HG03378 (cell line): ENCODE data around the gene MYO1D.

ENCODE experiments used
- ATAC-seq: cut with Tn5 transposase; IDR thresholded peaks from one replicate; pipeline ENCODE4 v1.9.1; 2021; ENCODE audit warnings: mild to moderate bottlenecking, moderate library complexity; ENCODE audit not compliant: unreplicated experiment

MYO1D gene

DNA sequence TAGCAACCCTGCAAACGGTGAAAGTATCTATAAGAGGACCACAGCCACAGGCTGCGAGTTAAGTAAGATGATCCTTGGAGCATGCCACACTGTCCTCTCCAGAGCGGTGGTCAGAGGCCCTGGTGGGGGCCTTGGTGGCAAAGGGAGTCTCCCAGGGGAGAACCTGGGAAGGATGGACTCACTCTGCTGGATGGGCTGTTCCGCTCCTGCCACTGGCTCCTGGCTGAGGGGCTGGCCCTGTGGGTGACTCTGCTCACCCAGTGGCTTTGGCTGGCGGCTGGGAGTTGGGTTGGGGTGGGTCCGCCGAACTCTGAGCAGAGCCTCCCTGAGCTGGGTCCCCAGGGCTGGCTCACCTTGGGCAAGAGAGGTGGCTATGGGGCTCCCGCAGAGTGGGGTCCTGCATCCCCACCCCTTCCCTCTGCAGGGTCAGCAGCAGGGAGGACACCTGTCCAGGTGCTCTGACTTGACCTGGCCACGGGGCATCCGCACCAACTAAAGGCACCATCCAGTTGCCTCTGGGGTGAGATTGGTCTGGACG lies 382.9 kb downstream of the MYO1D start:
- ATAC-seq: no peak

DNA sequence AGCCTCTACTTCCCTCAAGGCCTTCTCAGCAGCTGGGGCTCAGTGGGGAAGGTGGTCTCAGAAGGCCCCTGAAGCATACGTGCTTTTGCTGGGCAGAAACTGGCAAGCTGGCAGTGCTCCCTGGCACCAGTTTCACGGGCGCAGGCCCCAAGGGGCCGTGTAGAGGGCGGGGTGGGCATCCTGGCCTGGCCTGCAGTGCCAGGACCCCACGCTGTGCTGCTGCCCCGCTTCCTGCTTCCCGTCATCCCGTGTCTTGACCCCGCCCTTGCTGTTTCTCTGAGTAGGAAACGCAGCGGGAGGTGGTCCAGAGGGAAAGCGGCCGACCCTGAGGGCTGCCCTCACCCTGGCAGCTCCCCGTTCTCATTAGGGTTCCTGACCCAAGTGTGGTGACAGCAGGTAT lies 383.4 kb downstream of the MYO1D start:
- no peak for ATAC-seq

DNA sequence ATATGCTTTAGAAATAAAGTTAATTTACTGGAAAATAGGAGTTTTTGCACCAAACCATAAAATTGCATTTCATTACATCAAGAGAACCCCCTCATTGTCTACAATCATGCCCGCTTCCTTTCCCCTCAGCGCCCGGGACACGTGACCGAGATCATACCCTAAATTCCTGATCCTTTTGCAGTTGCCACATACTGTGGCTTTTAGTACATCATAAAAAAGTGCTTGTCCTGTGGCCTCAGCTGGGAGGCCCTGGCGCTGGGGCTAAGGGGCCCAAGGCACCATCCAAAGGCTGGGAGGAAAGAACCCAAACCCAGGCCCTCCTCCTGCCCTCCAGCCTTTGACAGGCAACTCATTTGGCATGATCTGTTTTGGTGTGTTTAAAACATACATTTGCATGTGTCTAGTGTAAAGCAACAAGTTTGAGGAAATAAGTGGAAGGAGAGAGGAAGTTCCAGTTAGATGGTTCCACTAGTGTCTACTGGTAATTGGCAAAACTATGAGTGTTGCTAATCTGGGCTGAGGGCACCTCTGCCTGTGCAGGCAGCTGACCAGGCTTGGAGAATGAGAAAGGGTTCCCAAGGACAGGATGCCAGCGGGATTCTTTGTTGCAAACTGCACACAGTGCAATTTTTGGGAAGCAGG lies 384.2 kb downstream of the MYO1D start:
- ATAC-seq: no peak

DNA sequence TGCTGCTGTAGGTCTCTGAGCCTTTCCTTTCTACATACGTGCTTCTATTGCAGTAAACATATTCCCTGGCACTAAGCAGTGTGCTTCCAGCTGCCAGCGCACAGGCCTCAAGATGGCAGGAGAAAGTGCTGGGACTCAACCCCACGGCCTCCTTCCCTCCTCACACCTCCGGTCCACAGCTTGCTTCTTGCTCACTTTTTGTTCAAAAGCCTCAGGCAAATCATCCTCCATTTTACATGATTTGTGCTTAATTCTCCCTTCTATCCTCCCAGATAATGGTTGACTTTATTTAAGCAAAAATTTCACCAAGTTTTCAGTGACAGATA lies 384.7 kb downstream of the MYO1D start:
- ATAC-seq: no peak

DNA sequence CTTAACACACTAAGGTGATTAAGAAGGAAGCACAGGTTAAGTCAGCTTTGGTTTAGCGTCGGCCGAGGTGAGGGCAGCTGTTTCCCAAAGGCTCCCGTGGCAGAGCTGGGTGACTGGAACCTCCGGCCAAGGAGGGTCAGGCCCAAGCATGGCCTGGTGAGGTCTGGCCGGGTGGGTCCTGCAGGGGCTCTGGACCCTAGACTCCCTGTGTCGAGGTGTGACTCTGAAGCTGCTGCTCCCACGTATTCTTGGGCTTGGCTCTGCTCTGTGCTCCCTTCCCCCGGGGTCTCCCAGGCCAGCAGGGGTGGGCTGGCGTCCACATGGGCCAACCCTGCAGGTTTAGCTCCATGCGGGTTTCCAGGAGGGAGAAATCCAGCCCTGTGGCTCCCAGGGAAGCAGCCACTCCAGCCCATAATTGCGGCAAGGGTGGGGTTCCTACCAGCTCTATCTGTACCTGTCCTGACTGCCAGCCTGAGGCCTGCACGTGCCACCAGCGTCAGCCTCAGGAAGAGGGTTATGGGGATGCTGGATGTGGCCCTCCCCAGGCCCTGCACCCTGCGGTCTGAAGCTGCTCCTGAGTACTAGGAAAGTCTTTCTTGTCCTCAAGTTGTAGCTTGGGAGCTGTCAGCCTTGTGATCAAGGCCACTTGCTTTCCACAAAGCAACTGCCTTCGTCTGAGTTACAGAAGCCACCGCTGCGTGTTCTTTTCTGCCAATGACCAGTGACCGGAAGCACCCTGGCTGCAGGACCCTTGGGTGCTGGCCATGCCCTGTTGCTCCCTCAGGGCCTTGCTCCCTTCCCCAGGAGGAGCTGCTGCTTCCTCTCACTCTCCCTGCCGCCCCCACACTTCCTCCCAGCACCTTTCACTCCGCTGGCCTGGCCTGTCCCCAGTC lies 385.3 kb downstream of the MYO1D start:
- ATAC-seq: no peak

DNA sequence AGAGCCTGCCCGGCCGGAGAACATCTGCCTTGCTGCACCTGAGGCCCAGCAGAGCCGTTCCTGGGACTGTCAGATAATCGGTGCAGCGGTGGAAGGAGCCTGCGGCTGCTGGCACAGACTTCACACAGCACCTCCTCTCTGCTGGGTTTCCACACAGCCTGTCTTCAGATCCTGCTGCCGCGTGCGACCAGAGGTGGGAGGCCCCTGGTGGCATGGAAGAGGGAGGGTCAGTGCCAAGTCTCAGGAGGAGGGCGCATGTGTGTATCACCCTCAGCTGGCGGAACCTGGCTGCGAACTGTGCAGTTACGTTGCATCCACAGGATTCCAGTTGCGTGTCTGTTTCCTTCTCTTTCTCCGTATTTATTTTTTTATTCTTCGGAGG lies 386.8 kb downstream of the MYO1D start:
- ATAC-seq: no peak

DNA sequence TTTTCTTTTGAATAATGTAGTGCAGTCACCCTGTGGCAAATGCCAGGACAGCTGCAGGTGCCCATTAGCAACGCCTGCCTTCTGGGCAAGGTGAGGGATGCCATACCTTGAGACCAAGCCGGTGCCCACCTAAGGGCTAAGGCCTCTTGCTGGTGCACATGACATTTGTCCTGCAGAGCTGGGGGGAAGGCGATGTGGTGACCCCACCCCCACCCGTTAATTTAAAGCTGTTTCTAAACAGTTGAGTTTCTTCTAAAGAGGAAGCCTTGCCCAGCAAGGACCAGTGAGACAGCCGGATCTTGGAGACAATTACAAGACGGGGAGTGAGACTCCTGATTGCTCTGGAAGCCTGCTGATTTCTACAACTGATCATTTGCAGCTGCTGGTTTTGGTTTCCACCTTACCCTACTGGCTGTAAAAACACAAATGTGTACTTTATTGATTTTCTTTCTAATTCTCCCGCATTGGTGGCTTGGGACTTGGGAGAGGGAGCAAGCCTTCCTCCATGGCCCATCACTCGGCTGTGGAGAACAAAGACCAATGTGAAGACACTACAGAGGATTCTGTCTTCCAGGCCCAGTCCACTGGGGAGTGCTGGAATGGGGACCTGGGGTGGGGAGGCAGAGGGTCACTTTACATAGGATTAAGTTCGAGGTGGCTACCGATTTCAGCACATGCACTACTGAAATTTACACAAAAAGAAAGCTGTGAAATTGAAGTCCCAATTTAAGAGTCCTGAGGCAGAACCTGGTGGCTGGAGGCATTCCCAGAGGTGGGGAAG lies 387.4 kb downstream of the MYO1D start:
- no peak for ATAC-seq

DNA sequence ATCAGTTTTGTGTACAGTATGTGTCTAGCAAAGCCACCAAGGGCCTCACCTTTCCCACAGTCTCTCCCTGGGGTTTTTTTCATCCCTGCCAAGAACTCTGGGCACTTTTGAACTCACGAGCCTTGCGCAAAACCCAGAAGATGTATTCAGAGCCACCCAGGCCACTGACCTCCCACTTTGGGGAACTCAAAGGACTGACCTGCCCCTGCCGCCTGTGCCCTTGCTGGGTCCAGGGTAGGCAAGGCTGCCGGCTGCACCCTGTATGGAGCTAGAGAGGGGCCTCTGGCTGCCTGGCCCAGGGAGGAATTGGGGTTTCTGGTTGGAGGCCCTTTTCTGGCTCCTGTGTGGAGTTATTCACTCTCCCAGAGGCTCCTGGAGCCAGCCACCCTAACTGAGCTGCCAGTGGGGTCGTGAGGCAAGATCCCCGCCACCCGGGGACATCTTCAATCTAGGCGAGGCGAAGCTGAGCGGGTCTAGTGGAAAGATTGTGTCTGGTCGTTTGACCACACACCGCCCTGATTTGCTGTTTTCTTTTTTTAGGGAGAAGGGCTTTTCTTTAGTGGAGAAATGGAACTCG lies 388.2 kb downstream of the MYO1D start:
- ATAC-seq: no peak

DNA sequence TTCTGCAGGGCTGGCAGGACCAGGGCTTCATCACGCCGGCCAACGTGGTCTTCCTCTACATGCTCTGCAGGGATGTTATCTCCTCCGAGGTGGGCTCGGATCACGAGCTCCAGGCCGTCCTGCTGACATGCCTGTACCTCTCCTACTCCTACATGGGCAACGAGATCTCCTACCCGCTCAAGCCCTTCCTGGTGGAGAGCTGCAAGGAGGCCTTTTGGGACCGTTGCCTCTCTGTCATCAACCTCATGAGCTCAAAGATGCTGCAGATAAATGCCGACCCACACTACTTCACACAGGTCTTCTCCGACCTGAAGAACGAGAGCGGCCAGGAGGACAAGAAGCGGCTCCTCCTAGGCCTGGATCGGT lies 388.8 kb downstream of the MYO1D start:
- ATAC-seq: no peak

DNA sequence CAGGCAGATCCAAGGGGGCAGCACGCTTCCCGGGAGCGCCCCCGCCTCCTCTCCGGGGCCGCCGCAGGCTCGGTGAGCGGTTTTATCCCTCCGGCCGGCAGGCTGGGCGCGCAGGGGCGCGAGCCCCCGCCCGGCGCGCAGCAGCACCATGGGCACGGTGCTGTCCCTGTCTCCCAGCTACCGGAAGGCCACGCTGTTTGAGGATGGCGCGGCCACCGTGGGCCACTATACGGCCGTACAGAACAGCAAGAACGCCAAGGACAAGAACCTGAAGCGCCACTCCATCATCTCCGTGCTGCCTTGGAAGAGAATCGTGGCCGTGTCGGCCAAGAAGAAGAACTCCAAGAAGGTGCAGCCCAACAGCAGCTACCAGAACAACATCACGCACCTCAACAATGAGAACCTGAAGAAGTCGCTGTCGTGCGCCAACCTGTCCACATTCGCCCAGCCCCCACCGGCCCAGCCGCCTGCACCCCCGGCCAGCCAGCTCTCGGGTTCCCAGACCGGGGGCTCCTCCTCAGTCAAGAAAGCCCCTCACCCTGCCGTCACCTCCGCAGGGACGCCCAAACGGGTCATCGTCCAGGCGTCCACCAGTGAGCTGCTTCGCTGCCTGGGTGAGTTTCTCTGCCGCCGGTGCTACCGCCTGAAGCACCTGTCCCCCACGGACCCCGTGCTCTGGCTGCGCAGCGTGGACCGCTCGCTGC lies 389.3 kb downstream of the MYO1D start:
- no peak for ATAC-seq

DNA sequence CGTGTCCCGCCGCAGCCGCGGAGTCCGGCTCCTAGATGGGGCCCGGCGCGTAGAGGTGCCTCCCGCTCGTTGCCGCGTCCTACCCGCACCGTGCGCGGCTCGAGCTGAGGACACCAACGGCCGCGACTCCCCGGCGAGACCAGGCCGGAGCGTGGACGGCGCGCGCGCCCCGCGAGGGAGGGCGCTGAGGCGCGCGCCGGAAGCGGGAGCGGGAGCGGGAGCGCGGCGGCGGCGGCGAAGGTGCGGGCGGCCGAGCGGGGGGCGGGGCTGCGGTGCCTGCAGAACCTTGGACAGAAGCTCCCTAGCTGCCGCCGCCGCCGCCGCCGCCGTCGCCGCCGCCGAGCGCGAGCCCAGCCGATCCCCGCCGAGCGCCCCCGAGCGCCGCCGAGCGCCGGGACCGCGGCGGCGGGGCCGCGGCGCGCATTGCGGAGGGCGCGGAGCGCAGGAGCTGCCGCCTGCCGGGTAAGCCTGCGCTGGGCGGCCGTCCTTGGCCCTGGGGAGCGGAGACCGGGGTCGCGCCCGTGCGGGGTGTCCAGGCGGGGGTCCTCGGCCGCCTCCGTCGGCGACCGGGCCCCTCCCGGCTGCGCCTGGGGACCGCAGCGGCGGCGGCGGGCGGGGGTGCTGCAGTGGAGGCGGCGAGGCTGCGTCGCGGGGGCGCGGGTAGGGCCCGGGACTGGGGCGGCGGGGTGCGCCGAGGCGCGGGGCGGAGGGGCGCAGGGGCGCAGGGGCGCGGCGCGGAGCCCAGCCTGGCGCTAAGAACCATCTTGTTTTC lies 390.0 kb downstream of the MYO1D start, which contains the start of gene CDK5R1:
TSS of gene CDK5R1 (plus strand) at position 293 of the 772 bp plus-strand sequence. CDS start 628 bp downstream, outside the sequence.
- no peak for ATAC-seq

DNA sequence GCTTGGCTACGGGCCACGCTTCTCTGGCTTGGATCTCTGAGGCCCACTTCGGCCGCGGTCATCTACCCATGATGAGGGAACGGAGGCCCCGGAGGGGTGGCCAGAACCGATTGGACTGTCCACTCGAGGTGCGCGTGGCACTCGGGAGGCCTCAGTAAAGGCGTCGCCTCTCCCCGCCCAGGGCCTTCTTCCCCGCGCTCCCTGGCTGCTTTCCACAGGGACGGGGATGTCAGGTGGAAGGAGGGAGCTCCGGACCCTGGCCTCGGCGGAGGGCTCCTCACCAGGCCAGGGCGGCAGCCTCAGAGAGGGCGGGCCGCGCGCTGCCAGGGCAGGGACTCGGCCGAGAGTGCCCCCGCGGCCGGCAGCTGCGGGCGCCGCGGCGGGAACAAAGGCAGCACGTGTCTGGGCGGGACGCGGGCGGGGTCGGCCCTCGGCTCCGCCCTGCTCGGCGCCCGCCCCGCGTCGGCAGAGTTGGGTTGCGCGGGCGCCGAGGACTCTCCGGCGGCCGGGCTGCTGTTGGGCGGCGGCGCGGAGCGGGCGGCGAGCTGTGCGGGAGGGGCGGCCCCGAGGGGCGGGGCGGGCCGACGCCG lies 390.7 kb downstream of the MYO1D start:
- no peak for ATAC-seq

DNA sequence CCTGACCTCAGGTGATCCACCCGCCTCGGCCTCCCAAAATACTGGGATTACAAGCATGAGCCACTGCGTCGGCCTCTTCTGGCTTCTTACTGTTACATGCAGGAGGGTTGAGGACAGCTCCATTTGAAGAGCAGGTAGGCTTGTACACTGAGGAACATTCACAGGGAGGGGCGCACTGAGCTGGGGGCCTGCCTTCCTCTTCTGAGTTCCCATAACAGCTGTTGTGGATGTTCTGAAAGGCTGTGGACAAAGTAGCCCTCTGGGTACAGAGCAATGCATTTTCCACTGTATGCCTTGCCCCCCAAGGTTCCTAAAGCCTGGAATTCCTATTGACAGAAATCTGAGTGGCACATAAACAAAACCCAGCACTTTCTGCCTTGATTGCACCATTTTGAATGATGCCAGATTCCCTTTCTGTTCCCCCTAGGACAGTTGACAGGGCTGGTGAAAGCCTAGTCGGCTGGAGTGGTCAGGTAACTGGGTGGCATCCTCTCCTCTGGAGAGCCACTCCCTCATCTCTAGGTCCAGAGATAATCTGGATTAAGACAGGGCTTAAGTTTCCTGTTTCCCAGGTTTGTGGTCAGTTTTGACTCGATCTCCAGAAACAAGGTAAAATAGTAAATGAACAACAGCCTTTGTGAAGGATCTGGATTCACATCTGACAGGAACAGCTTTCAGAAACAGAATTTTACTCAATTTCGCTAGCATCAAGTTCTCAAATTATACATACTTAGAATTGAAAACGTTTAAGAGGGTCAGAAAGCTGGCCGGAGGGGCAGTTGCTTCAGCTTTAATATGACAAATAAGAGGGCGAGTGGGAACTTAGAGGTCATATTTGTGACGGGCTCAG lies 391.4 kb downstream of the MYO1D start:
- no peak for ATAC-seq

DNA sequence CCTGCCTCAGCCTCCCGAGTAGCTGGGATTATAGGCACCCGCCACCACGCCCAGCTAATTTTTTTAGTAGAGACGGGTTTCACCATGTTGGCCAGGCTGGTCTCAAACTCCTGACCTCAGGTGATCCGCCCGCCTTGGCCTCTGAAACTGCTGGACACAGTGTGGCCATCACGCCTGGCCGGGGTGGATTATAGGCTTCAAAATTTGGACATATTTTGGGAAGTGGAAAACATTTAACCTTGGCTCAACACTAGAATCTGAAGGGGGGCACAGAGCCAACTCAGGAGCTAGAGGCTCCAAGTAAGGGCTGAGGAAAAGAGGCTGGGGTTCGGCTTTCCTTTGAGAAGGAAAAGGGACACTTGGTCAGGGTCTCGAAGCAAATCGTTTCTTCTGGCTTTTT lies 392.3 kb downstream of the MYO1D start:
- no peak for ATAC-seq

DNA sequence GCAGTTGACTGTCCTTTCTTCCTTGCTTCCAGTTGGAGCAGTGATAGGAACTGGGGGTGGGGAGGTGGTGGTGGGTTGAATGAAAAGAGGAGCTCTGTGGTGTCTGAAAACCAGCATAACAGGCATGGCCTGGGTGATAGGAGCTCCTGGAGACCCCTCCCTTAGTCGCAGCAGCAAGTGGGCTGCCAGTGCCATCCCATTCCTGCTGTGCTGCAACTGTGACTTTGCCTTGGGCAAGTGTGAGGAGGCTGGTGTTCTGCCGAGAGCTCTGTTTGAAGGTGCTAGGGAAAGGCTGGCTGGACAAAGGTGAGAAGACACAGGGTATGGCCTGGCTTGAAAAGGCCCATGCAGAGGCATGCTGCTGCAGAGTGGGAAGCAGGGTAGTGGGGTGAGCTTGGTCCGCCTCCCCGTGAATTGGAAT lies 392.9 kb downstream of the MYO1D start:
- no peak for ATAC-seq

DNA sequence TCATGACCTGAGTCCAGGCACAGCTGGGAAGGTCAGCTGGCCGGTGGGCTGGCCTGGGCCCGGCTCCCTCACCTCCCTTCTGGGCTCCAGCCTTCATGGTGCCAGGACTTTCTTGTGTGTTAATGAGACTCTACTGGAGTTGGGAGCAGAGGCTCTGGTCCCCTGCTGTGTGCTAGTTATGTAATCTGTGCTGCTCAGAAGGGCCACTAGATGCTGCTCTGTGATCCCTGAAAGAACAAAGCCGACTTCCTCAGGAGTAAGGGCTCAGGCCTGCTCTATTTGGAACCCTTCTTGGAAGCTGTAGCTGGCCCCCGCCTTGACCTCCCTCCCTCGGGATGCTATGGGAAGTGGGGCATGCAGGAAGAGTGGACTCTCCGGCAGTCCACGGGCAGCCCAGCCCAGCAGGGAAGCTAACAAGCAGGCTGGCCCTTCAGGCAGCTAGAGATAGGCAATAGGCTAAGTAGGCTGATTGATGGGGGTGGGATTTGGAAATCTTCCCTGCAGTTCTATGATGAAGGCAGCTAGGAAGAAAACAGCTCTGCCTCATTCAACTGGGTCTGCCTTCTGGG lies 393.4 kb downstream of the MYO1D start:
- ATAC-seq: no peak

DNA sequence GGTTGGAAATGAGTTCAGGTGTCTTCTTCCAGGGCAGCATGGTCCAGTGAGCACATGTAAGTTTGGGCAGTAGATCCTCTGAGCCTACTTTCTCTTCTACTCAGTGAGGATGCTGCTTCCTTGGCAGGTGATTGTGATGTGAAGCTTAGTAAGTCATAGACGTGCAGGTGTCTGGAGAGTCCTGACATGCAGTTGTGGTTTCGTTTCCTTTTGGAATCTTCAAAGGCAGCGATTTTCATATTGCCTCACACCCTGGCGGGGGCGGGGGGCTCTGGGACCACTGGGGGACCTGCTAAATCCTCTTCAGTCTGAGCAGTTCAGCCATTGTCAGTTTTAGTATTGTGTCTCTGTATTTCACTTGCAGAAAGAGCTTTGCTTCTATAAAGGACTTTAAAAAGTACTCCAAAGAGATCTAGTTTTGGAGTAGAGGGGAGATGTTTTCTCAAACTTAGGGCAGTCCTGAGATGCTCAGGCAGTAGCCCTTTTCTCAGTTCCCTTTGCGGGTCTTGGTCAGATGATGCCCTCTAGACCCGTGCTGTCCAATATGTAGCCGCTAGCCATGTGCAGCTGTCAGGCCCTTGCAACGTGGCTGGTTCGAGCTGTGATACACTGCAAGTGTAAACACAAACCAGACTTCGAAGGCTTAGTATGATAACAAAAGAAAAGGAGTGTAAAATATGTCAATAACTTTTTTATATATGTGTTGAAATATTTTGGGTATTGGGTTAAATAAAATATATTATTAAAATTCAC lies 394.2 kb downstream of the MYO1D start:
- no peak for ATAC-seq
